ENCODE data around the gene P2RY2.

DNA sequence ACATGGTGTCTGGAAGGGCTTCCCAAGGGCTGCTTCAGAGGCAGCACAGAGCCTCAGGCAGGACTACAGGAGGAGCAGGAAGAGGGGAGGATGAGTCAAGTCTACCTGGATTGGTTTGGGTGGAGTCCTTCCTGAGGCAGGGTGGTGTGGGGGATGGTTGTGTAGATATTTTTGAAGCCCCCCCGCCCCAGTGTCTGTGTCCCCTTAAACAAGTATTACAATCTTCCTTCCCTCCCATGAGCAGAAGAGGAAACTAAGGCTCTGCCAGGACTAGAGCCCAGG, 41.3 kb upstream of the P2RY2 start:
- TF ChIP-seq, protein P1, sequence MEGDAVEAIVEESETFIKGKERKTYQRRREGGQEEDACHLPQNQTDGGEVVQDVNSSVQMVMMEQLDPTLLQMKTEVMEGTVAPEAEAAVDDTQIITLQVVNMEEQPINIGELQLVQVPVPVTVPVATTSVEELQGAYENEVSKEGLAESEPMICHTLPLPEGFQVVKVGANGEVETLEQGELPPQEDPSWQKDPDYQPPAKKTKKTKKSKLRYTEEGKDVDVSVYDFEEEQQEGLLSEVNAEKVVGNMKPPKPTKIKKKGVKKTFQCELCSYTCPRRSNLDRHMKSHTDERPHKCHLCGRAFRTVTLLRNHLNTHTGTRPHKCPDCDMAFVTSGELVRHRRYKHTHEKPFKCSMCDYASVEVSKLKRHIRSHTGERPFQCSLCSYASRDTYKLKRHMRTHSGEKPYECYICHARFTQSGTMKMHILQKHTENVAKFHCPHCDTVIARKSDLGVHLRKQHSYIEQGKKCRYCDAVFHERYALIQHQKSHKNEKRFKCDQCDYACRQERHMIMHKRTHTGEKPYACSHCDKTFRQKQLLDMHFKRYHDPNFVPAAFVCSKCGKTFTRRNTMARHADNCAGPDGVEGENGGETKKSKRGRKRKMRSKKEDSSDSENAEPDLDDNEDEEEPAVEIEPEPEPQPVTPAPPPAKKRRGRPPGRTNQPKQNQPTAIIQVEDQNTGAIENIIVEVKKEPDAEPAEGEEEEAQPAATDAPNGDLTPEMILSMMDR (conservative IDR thresholded peaks at IDR 0.05; ENCODE audit: low read length) = no peak
- no peak for TF ChIP-seq EZH2phosphoT487 (IDR thresholded peaks at IDR 0.05; ENCODE audit: borderline replicate concordance, low read depth, low read length)

Measured in OCI-LY7 (cell line).